Kidney capillary endothelial cell (primary cell): Measurements from ENCODE around the gene EPN3.

Experiments
- DNase-seq: peaks from one replicate; pipeline ENCODE4 v3.0.0-alpha.2; 2018; ENCODE audit warnings: low spot score

The EPN3 gene

DNA sequence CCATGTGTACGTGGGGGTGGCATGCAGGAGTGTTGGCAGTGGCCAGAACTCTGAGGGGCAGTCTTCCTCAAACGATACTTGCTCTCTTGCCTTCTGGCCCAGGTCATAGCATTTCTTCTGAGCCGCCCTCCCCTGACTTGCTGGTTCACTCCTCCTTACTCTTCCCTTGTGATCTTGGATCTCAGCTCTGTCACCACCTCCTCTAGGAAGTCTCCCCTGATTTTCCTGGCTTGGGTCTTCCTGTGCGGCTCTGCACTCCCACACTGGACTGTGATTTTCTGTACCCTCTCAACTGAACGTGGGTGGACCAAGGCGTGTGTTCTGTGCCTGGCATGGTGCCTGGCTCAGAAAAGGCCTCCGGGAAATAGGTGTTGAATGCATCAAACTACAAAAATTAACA lies 2.9 kb downstream of the EPN3 start:
- no peak for DNase-seq

DNA sequence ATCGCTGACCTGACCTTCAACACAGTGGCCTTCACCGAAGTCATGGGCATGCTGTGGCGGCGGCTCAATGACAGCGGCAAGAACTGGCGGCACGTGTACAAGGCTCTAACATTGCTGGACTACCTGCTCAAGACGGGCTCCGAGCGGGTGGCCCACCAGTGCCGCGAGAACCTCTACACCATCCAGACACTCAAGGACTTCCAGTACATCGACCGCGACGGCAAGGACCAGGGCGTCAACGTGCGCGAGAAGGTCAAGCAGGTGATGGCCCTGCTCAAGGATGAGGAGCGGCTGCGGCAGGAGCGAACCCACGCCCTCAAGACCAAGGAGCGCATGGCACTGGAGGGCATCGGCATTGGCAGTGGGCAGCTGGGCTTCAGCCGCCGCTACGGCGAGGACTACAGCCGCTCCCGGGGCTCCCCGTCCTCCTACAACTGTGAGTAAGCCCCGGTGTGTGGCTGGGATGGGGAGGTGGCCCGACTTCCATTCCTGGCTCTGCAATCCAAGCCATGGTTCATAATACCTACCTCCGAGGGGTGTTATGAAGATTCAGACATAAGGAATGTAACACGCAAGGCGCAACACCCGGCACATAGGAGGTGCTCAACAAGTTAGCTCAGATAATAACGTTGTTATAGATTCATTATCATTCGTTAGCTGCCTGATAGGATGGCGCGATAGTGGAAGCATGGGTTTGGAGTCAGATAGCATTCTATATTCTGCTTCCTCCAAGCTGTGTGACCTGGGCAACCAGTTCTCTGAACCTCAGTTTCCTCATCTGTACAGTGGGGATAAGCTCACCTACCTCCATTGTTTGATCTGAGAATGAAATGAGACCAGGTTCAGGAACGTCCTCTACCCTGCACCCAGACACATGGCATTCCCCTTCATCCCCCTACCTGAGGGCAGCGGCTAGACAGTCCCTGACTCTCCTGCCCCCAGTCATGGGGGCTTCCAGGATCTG lies 4.4 kb downstream of the EPN3 start:
- DNase-seq, result no peak

DNA sequence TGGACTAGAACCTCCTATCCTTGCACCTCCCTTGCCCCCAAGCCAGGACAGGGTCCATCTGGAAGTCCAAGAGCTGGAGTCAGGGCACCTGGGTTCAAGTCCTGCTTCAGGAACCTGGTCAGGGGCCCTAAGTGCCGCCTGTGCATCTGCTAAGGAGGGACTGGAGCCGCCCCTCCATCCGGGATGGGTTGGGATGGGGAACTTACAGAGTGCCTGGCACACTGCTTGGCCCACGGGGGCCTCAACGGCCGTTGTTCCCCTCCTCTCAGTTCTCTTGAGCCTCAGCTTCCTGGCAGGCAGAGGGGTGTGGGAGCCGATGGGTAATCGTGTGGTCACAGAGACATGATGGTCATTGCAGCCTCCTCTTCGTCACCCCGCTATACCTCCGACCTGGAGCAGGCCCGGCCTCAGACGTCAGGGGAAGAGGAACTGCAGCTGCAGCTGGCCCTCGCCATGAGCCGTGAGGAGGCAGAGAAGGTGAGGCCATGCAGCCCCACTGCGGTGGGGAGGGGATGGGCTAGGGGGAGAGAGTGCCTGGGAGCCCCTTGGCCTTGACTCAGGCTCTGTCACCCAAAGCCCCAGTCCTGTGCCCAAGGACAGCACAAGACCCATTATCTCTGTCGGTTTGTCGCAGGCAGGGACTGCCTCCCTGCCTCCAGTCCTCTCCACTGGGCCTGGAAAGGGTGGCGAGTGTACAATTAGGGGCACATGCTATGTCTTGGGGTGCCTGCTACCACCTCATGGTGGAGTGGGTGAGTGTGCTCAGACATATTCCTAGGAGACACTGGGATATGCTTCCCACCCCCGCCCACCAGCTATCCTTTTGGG lies 5.4 kb downstream of the EPN3 start:
- no peak for DNase-seq

GRCh38 chr17:50538549-50539410 lies 6.2 kb downstream of the EPN3 start:
- no peak for DNase-seq

- no peak for DNase-seq
Observed at GRCh38 chr17:50539762-50540559, 7.4 kb downstream of the EPN3 start.

GRCh38 chr17:50540560-50541401 lies 8.2 kb downstream of the EPN3 start:
- no peak for DNase-seq

DNA sequence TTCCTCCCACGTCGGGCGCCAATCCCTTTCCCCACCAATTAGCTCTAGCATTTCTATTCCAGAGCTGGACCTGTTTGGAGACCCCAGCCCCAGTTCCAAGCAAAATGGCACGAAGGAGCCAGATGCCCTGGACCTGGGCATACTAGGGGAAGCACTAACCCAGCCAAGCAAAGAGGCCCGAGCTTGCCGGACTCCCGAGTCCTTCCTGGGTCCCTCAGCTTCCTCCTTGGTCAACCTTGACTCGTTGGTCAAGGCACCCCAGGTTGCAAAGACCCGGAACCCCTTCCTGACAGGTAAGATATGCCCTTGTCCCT lies 8.8 kb downstream of the EPN3 start:
- no peak for DNase-seq

- DNase-seq, result peak; percentile 63
Observed at GRCh38 chr17:50541716-50542688, 9.5 kb downstream of the EPN3 start.

- no peak for DNase-seq
Observed at GRCh38 chr17:50542795-50543774, 10.6 kb downstream of the EPN3 start.

GRCh38 chr17:50544516-50544915 lies 12.0 kb downstream of the EPN3 start:
- no peak for DNase-seq

GRCh38 chr17:50545311-50545710 lies 12.8 kb downstream of the EPN3 start:
- no peak for DNase-seq

DNA sequence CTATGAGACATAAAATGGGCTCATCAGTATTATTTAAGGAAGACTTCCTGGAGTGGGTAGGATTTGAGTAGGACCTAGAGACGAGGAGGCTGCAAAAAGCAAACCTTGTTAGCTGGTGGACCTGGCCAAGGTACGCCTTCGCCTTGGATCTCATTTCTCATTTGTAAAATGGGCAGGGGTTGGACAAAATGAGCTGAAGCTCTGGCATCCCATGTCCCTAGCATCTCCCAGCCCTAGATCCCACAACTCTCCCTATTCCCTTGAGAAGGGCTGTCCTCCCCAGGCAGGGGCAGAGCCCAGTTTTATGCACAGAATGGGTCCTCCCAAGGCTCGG lies 14.1 kb downstream of the EPN3 start:
- DNase-seq, result no peak

- DNase-seq, result peak; percentile 86
Observed at GRCh38 chr17:50547035-50547735, 14.7 kb downstream of the EPN3 start, which contains the start of gene SPATA20. SPATA20 (plus strand) TSS chr17:50547174; CDS start chr17:50547209, 35 bp downstream.

DNA sequence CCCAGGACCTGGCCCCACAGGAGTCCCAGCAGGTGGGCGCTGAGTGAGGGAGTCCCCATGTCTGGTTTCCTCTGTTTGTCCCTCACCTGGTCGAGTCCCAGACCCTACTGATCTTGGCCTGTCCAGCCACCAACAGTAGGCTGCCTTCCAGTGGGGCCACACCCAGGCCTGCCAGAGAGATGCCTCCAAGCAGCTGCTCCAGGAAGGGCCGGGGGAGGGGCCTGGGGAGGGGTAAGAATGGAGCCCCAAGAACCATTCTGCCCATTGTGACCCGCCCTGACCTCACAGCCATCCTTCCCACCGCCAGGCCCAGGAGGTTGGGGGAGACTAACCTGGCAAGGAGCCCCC lies 15.2 kb downstream of the EPN3 start:
- no peak for DNase-seq

DNA sequence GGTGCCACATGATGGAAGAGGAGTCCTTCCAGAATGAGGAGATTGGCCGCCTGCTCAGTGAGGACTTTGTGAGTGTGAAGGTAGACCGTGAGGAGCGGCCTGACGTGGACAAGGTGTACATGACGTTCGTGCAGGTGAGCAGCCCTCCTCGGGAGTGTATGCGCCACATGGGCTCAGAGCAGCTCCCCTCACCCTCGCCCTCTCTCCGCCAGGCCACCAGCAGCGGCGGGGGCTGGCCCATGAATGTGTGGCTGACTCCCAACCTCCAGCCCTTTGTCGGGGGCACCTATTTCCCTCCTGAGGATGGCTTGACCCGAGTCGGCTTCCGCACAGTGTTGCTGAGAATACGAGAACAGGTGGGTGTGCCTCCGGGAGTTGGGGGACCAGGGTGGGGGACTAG lies 16.3 kb downstream of the EPN3 start:
- DNase-seq, result no peak

- DNase-seq, result no peak
Observed at GRCh38 chr17:50549256-50549941, 16.9 kb downstream of the EPN3 start.

DNA sequence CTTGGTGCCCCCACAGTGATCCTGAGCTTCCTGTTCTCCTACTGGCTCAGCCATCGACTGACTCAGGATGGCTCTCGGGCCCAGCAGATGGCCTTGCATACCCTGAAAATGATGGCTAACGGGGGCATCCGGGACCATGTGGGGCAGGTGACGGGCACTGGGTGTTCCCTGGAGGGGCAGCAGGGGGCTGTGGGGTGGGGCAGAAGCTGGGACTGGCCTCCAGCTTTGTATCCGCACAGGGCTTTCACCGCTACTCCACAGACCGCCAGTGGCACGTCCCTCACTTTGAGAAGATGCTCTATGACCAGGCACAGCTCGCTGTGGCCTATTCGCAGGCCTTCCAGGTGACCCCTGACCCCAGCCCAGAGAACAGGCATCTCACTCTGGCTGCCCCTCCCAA lies 17.4 kb downstream of the EPN3 start:
- DNase-seq, result no peak
